ENCODE measurements around the gene TMEM30B.

GRCh38 chr14:61300209-61300608, 19.1 kb upstream of the TMEM30B start:
- TF ChIP-seq CTCF (IDR thresholded peaks at IDR 0.05; ENCODE audit: insufficient read depth, low read length) (no peak), GABPA (IDR thresholded peaks at IDR 0.05; ENCODE audit: low read depth) (no peak)
